Measurements from ENCODE around the gene HOXC5.
A peak's percentile ranks its signal among the peaks of the same experiment; 100 is the strongest.

GRCh38 chr12:54047160-54047963 is 14.5 kb downstream of the HOXC5 start:
- TF ChIP-seq, protein P1, sequence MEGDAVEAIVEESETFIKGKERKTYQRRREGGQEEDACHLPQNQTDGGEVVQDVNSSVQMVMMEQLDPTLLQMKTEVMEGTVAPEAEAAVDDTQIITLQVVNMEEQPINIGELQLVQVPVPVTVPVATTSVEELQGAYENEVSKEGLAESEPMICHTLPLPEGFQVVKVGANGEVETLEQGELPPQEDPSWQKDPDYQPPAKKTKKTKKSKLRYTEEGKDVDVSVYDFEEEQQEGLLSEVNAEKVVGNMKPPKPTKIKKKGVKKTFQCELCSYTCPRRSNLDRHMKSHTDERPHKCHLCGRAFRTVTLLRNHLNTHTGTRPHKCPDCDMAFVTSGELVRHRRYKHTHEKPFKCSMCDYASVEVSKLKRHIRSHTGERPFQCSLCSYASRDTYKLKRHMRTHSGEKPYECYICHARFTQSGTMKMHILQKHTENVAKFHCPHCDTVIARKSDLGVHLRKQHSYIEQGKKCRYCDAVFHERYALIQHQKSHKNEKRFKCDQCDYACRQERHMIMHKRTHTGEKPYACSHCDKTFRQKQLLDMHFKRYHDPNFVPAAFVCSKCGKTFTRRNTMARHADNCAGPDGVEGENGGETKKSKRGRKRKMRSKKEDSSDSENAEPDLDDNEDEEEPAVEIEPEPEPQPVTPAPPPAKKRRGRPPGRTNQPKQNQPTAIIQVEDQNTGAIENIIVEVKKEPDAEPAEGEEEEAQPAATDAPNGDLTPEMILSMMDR (IDR thresholded peaks at IDR 0.05; ENCODE audit: insufficient read depth, low read depth, low read length) = no peak
- peak; percentile 77 for TF ChIP-seq EZH2 (IDR thresholded peaks at IDR 0.05; ENCODE audit: insufficient read depth, low read length)
